Karpas-422 (cell line): ENCODE measurements around the gene INO80D. TPM values are rescaled to one million over a fixed set of nuclear protein-coding genes. Genes with fewer than 3 reads are reported as not detected.

ENCODE experiments used
- DNase-seq: peaks from one replicate; pipeline ENCODE4 v3.0.0-alpha.2; 2015
- H2AFZ ChIP-seq: fragments of 200-600 bp; sonication (generic); 2 replicates; pipeline ENCODE4 v1.6.1; 2014; ENCODE audit warnings: antibody characterized with exemption, low read length, mixed read lengths
- H3K27ac ChIP-seq: fragments of 200-600 bp; sonication (generic); 2 replicates; pipeline ENCODE4 v1.5.1; 2014; ENCODE audit warnings: mild to moderate bottlenecking, low read length, moderate library complexity
- H3K27me3 ChIP-seq: fragments of 200-600 bp; sonication (generic); 2 replicates; pipeline ENCODE4 v1.6.1; 2014; ENCODE audit warnings: low read length, mixed read lengths
- H3K36me3 ChIP-seq: fragments of 200-600 bp; sonication (generic); 2 replicates; pipeline ENCODE4 v1.6.1; 2014; ENCODE audit warnings: low read length, mixed read lengths; ENCODE audit not compliant: insufficient read depth
- H3K4me1 ChIP-seq: fragments of 200-600 bp; sonication (generic); 2 replicates; pipeline ENCODE4 v1.6.1; 2014; ENCODE audit warnings: mild to moderate bottlenecking, low read length, mixed read lengths
- H3K4me2 ChIP-seq: fragments of 200-600 bp; sonication (generic); 2 replicates; pipeline ENCODE4 v1.6.1; 2014; ENCODE audit warnings: low read length, low read depth, mild to moderate bottlenecking; ENCODE audit not compliant: poor library complexity, severe bottlenecking
- H3K4me3 ChIP-seq: fragments of 200-600 bp; sonication (generic); 2 replicates; pipeline ENCODE4 v1.5.1; 2014; ENCODE audit warnings: mild to moderate bottlenecking, antibody characterized with exemption, low read length, mixed read lengths
- H3K79me2 ChIP-seq: fragments of 200-600 bp; sonication (generic); 2 replicates; pipeline ENCODE4 v1.6.1; 2014; ENCODE audit warnings: mild to moderate bottlenecking, low read length, mixed read lengths
- H3K9ac ChIP-seq: fragments of 200-600 bp; sonication (generic); 2 replicates; pipeline ENCODE4 v1.6.0; 2014; ENCODE audit warnings: low read length
- H3K9me2 ChIP-seq: fragments of 200-600 bp; sonication (generic), shearing (Covaris generic); replicated peaks from 2 replicates; pipeline ENCODE4 v1.6.0; 2014; ENCODE audit warnings: mild to moderate bottlenecking, low read length, moderate library complexity; ENCODE audit not compliant: insufficient read depth
- H3K9me3 ChIP-seq: fragments of 300-700, 200-600 bp; sonication (generic); 2 replicates; pipeline ENCODE4 v1.6.1; 2014; ENCODE audit warnings: low read length, mixed read lengths
- H4K20me1 ChIP-seq: fragments of 200-600 bp; sonication (generic); 2 replicates; pipeline ENCODE4 v1.6.1; 2014; ENCODE audit warnings: mild to moderate bottlenecking, antibody characterized with exemption, low read length, low read depth; ENCODE audit not compliant: insufficient read depth
- total RNA-seq: library from RNA; depleted of rRNA; stranded (reverse); fragments of >200 nt; shearing (Covaris generic); gene quantifications from 2 replicates; pipeline ENCODE4 v1.2.3, GENCODE V29; 2014; ENCODE audit warnings: low replicate concordance

INO80D gene
- total RNA-seq, 1 experiment from 2014 or later: 14.8 TPM

DNA sequence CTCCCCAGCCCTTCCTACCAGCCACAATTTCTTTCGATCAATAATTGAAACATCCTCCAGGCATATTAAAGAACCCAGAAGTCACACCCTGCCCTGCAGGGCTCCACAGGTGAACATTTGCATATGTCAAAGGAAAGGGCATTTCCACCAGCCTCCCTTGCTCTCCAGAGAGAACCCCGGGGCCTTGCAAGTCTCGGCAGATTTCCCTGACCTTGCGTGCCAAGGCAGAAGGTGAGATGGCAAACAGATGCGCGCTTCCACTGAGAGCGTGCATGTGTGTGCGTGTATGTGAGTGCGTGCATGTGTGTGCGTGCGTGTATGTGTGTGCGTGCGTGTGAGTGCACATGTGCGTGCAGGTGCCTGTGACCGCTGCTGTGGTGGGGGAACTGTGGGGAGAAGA lies 120.3 kb downstream of the INO80D start:
- Histone ChIP-seq H3K4me2 (no peak overlapping the region), H3K27ac (no peak overlapping the region), H3K9me3 (no peaks in the 10 kb centered on the region), H3K9me2 (no peaks in the 10 kb centered on the region), H3K36me3 (no peaks in the 10 kb centered on the region), H3K27me3 (no peaks in the 10 kb centered on the region), H3K79me2 (no peaks in the 10 kb centered on the region), H4K20me1 (no peaks in the 10 kb centered on the region), H2AFZ (no peak overlapping the region), H3K4me3 (no peak overlapping the region), H3K4me1 (no peaks in the 10 kb centered on the region), H3K9ac (no peak overlapping the region)
- no peak for DNase-seq

DNA sequence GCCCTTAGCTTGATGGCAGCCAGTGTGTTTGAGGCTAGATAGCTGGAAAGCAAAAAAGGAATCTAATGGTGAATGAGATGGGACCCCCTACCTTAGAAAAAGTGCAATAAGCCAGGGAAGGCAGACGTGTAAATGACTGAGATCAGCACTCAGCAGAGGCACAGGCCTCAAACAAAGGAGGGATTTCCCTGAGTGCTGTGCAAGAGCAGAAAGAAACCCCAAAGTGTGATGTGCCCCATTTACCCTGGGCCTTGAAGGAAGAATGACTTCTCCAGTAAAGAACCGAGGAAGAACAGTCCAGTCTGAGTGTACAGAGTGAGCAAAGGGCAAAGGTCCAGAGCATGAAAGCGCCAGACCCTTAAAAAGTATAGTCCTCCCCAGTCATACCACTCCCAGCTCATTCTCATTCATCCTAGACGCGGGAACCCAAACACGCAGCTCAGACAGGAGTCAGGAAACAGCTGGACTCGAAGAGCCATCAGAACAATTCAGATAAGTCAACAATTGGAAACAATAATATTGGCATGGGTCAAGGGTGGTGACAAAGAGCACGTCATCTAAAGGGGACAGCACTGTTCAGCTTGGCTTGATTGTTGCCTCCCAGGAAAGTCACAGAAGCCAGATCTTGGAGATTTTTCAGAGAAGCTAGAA lies 121.7 kb downstream of the INO80D start:
- no peak for DNase-seq
- H3K4me2 ChIP-seq: no peak overlapping the region

DNA sequence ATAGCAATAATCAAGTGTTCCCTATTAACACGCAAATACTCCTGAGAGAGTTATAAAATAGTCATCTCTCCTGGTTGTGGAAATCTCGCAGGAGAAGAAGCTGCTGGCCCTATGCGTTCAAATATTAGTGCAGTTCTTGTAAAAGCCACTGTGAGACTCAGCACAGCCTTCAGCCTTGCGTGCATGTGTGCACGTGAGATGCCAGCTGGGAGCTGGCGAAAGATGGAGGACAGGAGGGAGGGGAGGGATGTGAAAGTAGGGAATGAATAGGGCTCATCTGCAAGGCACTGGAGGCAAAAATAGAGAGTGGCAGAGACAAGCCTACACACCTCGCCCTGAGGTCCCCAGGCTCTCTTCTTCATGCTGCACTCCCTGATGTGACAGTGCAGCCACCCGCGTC lies 126.5 kb downstream of the INO80D start:
- Histone ChIP-seq H3K27ac (no peak overlapping the region), H3K9me2 (no peaks in the 10 kb centered on the region), H3K79me2 (no peaks in the 10 kb centered on the region), H3K4me1 (no peaks in the 10 kb centered on the region; the same call in 1 of the 2 replicates), H3K9ac (no peak overlapping the region), H3K4me3 (no peak overlapping the region), H3K4me2 (no peak overlapping the region), H3K9me3 (no peaks in the 10 kb centered on the region), H4K20me1 (no peaks in the 10 kb centered on the region), H2AFZ (no peak overlapping the region), H3K27me3 (no peaks in the 10 kb centered on the region), H3K36me3 (no peaks in the 10 kb centered on the region)
- no peak for DNase-seq

More for the DNA sequence above, 121.7 kb downstream of the INO80D start:
- no peaks in the 10 kb centered on the region for H3K9me2 ChIP-seq
- H3K36me3 ChIP-seq: no peaks in the 10 kb centered on the region
- H3K27ac ChIP-seq: no peak overlapping the region
- no peaks in the 10 kb centered on the region for H3K4me1 ChIP-seq
- no peaks in the 10 kb centered on the region for H4K20me1 ChIP-seq
- H3K79me2 ChIP-seq: no peaks in the 10 kb centered on the region
- H3K27me3 ChIP-seq: no peaks in the 10 kb centered on the region
- no peak overlapping the region for H3K9ac ChIP-seq
- no peaks in the 10 kb centered on the region for H3K9me3 ChIP-seq
- no peak overlapping the region for H2AFZ ChIP-seq
- no peak overlapping the region for H3K4me3 ChIP-seq

DNA sequence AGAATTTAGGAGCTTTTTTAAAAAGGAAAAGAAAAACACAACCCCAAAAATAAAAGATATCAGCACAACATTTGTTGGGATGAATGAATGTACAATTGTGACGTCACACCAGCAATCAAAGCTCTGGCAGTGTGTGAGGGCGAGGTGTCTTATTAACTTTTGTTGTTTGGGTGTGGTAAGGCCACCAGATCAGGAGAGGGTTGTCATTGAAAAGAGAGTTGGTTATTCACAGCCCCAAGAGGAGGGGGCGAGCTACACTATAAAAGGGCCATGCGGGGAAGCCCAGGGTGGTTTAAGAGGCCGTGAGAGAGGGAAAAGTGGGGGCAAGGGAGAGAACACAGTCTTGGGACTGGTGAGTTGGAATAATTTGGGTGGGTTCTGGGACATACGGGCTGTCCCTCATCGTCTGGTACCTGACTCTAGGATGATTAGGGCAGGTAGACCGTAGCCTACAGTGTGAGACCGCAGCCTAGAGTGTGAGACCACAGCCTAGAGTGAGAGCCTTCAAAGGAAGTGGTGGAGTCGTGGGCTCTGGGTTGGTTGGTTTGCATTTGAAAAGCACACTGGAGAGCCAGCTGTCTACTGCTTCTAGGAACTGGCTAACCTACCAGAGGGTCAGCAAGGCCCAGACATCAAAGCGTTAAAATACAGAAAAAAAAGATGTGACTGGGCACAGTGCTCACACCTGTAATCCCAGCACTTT lies 128.4 kb downstream of the INO80D start:
- Histone ChIP-seq H3K36me3 (no peaks in the 10 kb centered on the region), H3K9ac (no peak overlapping the region), H3K9me3 (no peaks in the 10 kb centered on the region), H3K4me1 (no peaks in the 10 kb centered on the region; the same call in 1 of the 2 replicates), H2AFZ (no peak overlapping the region), H3K9me2 (no peaks in the 10 kb centered on the region), H3K79me2 (no peaks in the 10 kb centered on the region), H3K27ac (no peak overlapping the region), H3K4me2 (no peak overlapping the region), H3K4me3 (no peak overlapping the region), H3K27me3 (no peaks in the 10 kb centered on the region), H4K20me1 (no peaks in the 10 kb centered on the region)
- no peak for DNase-seq

DNA sequence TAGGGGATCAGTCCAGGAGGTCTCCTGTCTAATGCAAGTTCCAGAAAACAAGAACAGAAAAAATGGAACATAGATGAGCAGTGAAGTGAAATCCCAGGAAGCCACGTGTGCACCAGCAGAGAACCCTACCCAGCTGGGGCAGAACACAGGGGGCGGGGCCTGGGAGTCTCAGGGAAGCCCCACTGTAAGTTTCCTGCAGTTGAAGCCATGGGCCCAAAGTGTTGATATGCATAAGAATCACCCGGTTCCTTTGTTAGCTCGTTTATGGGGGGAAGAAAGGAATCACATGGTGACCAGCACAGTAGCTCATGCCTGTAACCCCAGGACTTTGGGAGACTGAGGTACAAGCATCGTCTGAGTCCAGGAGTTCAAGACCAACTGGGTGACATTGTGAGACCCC lies 131.3 kb downstream of the INO80D start:
- no peak overlapping the region for H2AFZ ChIP-seq
- no peak overlapping the region for H3K4me3 ChIP-seq
- no peaks in the 10 kb centered on the region for H3K9me2 ChIP-seq
- no peaks in the 10 kb centered on the region for H3K36me3 ChIP-seq
- H3K9ac ChIP-seq: no peak overlapping the region
- no peaks in the 10 kb centered on the region for H3K9me3 ChIP-seq
- no peaks in the 10 kb centered on the region for H3K79me2 ChIP-seq
- DNase-seq: no peak
- H4K20me1 ChIP-seq: no peaks in the 10 kb centered on the region
- no peaks in the 10 kb centered on the region for H3K27me3 ChIP-seq
- H3K27ac ChIP-seq: no peak overlapping the region
- H3K4me1 ChIP-seq: no peaks in the 10 kb centered on the region; the same call in 1 of the 2 replicates
- no peak overlapping the region for H3K4me2 ChIP-seq

DNA sequence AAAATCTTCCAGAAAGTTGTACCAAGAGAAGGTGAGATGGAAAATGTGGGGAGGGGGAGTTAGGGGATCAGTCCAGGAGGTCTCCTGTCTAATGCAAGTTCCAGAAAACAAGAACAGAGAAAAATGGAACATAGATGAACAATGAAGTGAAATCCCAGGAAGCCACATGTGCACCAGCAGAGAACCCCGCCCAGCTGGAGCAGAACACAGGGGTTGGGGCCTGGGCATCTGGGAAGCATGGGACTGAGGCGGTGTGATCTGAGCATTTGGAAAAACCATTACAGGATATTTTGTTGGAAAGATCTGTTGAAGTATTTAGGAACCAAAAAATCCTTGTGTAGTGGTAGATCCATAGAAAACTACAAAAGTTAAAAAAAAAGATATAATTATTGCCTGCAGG lies 133.7 kb downstream of the INO80D start:
- Histone ChIP-seq H3K9ac (no peak overlapping the region), H3K36me3 (no peaks in the 10 kb centered on the region), H3K79me2 (no peaks in the 10 kb centered on the region), H3K9me2 (no peaks in the 10 kb centered on the region), H2AFZ (no peak overlapping the region), H3K27ac (no peak overlapping the region), H3K27me3 (no peaks in the 10 kb centered on the region), H3K4me1 (no peaks in the 10 kb centered on the region; the same call in 1 of the 2 replicates), H4K20me1 (no peaks in the 10 kb centered on the region), H3K4me2 (no peak overlapping the region), H3K9me3 (no peaks in the 10 kb centered on the region), H3K4me3 (no peak overlapping the region)
- no peak for DNase-seq

DNA sequence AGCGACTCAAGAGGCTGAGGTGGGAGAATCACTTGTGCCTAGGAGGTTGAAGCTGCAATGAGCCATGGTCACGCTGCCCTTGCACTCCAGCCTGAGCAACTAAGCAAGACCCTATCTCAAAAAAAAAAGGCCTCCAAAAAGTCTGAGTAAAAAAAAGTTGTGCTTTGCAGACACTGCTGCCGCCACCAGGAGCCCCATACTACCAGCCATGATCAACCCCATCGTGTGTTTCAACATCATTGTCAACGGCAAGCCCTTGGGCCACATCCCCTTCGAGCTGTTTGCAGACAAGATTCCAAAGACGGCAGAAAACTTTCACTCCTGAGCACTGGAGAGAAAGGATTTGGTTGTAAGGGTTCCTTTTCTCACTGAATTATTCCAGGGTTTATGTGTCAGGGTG lies 137.1 kb downstream of the INO80D start:
- Histone ChIP-seq H3K79me2 (no peaks in the 10 kb centered on the region), H3K27ac (no peak overlapping the region), H3K4me2 (no peak overlapping the region), H3K4me3 (no peak overlapping the region), H3K4me1 (no peaks in the 10 kb centered on the region), H3K9me2 (no peaks in the 10 kb centered on the region), H2AFZ (no peak overlapping the region), H3K27me3 (no peaks in the 10 kb centered on the region), H3K9me3 (no peaks in the 10 kb centered on the region), H3K9ac (no peak overlapping the region), H3K36me3 (no peaks in the 10 kb centered on the region), H4K20me1 (no peaks in the 10 kb centered on the region)
- no peak for DNase-seq

DNA sequence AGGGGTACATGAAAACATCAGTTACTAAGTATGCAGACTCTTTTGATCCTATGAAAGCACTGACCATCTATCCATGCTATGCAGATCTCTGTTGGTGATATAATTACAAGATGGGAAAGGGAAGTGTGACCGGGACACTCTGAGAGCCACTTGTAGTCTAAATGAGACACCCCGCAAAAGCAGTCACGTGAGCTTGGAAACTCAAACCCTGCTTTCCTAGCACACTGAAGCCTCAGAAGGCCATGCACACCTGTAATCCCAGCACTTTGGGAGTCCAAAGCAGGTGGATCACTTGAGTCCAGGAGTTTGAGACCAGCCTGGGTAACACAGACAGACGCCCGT lies 137.5 kb downstream of the INO80D start:
- H3K27ac ChIP-seq: no peak overlapping the region
- H3K36me3 ChIP-seq: no peaks in the 10 kb centered on the region
- no peaks in the 10 kb centered on the region for H3K79me2 ChIP-seq
- H3K9ac ChIP-seq: no peak overlapping the region
- no peak overlapping the region for H3K4me2 ChIP-seq
- H3K9me2 ChIP-seq: no peaks in the 10 kb centered on the region
- H2AFZ ChIP-seq: no peak overlapping the region
- no peaks in the 10 kb centered on the region for H3K9me3 ChIP-seq
- no peak for DNase-seq
- no peaks in the 10 kb centered on the region for H3K4me1 ChIP-seq
- no peaks in the 10 kb centered on the region for H3K27me3 ChIP-seq
- no peaks in the 10 kb centered on the region for H4K20me1 ChIP-seq
- no peak overlapping the region for H3K4me3 ChIP-seq
